Spleen (tissue), 7 donors: ENCODE results near the gene CFAP45.

Experiments used
- CTCF ChIP-seq, 11 experiments: fragments of 200-600 bp in 7 of 11; fragments of 450-650 bp in 4 of 11; sonication (generic) in 4 of 11; IDR thresholded peaks in 8 of 11; conservative IDR thresholded peaks in 3 of 11; 1 replicate in 7 of 11; 2 replicates in 4 of 11; pipeline versions ENCODE4 v1.4.0 to v1.8.0; 2016 to 2021; ENCODE audit warnings: antibody characterized with exemption in 11 of 11, inconsistent platforms in 4 of 11, mild to moderate bottlenecking in 1 of 11
- POLR2A ChIP-seq, 3 donors: fragments of 450-650 bp; IDR thresholded peaks; one replicate each; pipeline ENCODE4 v1.5.1; 2017; ENCODE audit warnings: antibody characterized with exemption in 3 of 3, mild to moderate bottlenecking in 1 of 3
- POLR2AphosphoS5 ChIP-seq, 3 donors: sonication (generic); formaldehyde crosslinking; IDR thresholded peaks; one replicate each; pipeline ENCODE4 v1.5.1; 2017; ENCODE audit warnings: antibody characterized with exemption in 3 of 3
- donor health status: DM: no; HTN: no; CAD: no; lungs with moderate emphysema.
- donor health status: DM: no; HTN: no; CAD: no.
- donor health status: DM: no; HTN: no; CAD: no.

GRCh38 chr1:159920651-159921050, 20.7 kb upstream of the CFAP45 start:
- TF ChIP-seq POLR2A (IDR thresholded peaks at IDR 0.05) (no peak), CTCF (IDR thresholded peaks at IDR 0.05 in 8 of 11, conservative IDR thresholded peaks at IDR 0.05 in 3 of 11) (no peak), POLR2AphosphoS5 (IDR thresholded peaks at IDR 0.05) (no peak)
